Measurements from ENCODE around the gene KAT2B.
"Not testable (repeated sequence)": the region's sequence is repeated elsewhere in the genome, so short reads cannot be mapped to it uniquely, and the experiment has no call there.

The KAT2B gene

GRCh38 chr3:20039765-20040547 lies at the start of gene KAT2B:
KAT2B (plus strand) TSS chr3:20040446; CDS start chr3:20040478, 32 bp downstream.
- DNase-seq, result no peak

- no peak for DNase-seq
Measured at GRCh38 chr3:19994796-19995195, 45.5 kb upstream of the KAT2B start.

GRCh38 chr3:19997502-19997901 lies 42.7 kb upstream of the KAT2B start:
- no peak for DNase-seq

GRCh38 chr3:20001932-20002331 lies 38.3 kb upstream of the KAT2B start:
- DNase-seq, result no peak

GRCh38 chr3:20007960-20008359 lies 32.3 kb upstream of the KAT2B start:
- DNase-seq, result no peak

GRCh38 chr3:20008646-20009045 lies 31.6 kb upstream of the KAT2B start:
- no peak for DNase-seq

- DNase-seq, result no peak
Measured at GRCh38 chr3:20012164-20012563, 28.1 kb upstream of the KAT2B start, which contains the start of gene PP2D1. PP2D1 (minus strand) TSS chr3:20012264; CDS start chr3:20012072, 192 bp downstream.

GRCh38 chr3:20013396-20013795 lies 26.9 kb upstream of the KAT2B start:
- no peak for DNase-seq

GRCh38 chr3:20015525-20015924 lies 24.7 kb upstream of the KAT2B start:
- no peak for DNase-seq

- DNase-seq, result not testable (repeated sequence)
Measured at GRCh38 chr3:20016076-20016475, 24.2 kb upstream of the KAT2B start.

GRCh38 chr3:20022954-20023622 lies 17.2 kb upstream of the KAT2B start:
- DNase-seq, result no peak

GRCh38 chr3:20023623-20024405 lies 16.4 kb upstream of the KAT2B start:
- DNase-seq, result no peak

- DNase-seq, result no peak
Measured at GRCh38 chr3:20027136-20027535, 13.1 kb upstream of the KAT2B start.

GRCh38 chr3:20028905-20029331 lies 11.3 kb upstream of the KAT2B start:
- no peak for DNase-seq

GRCh38 chr3:20031939-20032338 lies 8.3 kb upstream of the KAT2B start:
- not testable (repeated sequence) for DNase-seq

- DNase-seq, result no peak
Measured at GRCh38 chr3:20035019-20035418, 5.2 kb upstream of the KAT2B start.

GRCh38 chr3:20037255-20037996 lies 2.8 kb upstream of the KAT2B start:
- DNase-seq, result no peak

GRCh38 chr3:20038699-20039465 lies 1.4 kb upstream of the KAT2B start:
- DNase-seq, result no peak

GRCh38 chr3:20039466-20039764 lies 831 bp upstream of the KAT2B start:
- no peak for DNase-seq

GRCh38 chr3:20040548-20041196 lies 426 bp downstream of the KAT2B start:
- peak in 1 of 2 experiments; percentile 10 for DNase-seq

GRCh38 chr3:20041197-20041780 lies 1.0 kb downstream of the KAT2B start:
- DNase-seq, result peak; percentile 42 to 65
